ENCODE results near the gene ICAM4. TPM values are rescaled to one million over a fixed set of nuclear protein-coding genes. Genes with fewer than 3 reads are reported as not detected.
A peak's percentile ranks its signal among the peaks of the same experiment; 100 is the strongest.

ICAM4 gene
- total and polyA plus RNA-seq, 9 of the 15 experiments (the other 6 are each of a cell fraction or from before 2014, with no cell fraction given), result 14.1 to 86.1 (median 29.6) TPM

GRCh38 chr19:10270616-10271394 lies 15.9 kb upstream of the ICAM4 start, which contains the start of gene ICAM1 (continued):
- TF ChIP-seq E2F8 (IDR thresholded peaks at IDR 0.05; ENCODE audit: low read depth, partially characterized antibody) (peak; percentile 46), PTBP1 (IDR thresholded peaks at IDR 0.05; ENCODE audit: low read depth, low read length) (peak; percentile 90), KDM2B (CRISPR knock-in tag; IDR thresholded peaks at IDR 0.05) (peak; percentile 82; the same call in 1 of the 2 replicates), HMGN3 (IDR thresholded peaks at IDR 0.05; ENCODE audit: borderline replicate concordance, extremely low read depth, insufficient read length, low read depth, low read length) (peak; percentile 62), ZBTB33 (CRISPR knock-in tag; IDR thresholded peaks at IDR 0.05) (no peak), ZNF143 (CRISPR knock-in tag; IDR thresholded peaks at IDR 0.05) (no peak), BRD9 (IDR thresholded peaks at IDR 0.05; ENCODE audit: low read depth, partially characterized antibody) (peak; percentile 43), STAT5A (IDR thresholded peaks at IDR 0.05; ENCODE audit: borderline replicate concordance, low read length) (0 out of 2 replicates have a peak, but pooled peaks have one; percentile 17), FOXK2 (conservative IDR thresholded peaks at IDR 0.05 in 1 of 2, IDR thresholded peaks at IDR 0.05 in 1 of 2; ENCODE audit: low read depth in 2 of 2) (peak; percentile 30 to 36; a peak in 3 of 4 replicates), POLR2A (conservative IDR thresholded peaks at IDR 0.05) (peak; percentile 86), HMG20A (CRISPR knock-in tag; conservative IDR thresholded peaks at IDR 0.05) (no peak), RBM22 (IDR thresholded peaks at IDR 0.05; ENCODE audit: low read depth, low read length, poor library complexity, severe bottlenecking) (peak; percentile 55), ZC3H8 (IDR thresholded peaks at IDR 0.05) (no peak), TFAM (CRISPR knock-in tag; conservative IDR thresholded peaks at IDR 0.05) (no peak), NFRKB (IDR thresholded peaks at IDR 0.05; ENCODE audit: low read depth) (0 out of 2 replicates have a peak, but pooled peaks have one; percentile 14), E2F6 (IDR thresholded peaks at IDR 0.05; ENCODE audit: borderline replicate concordance in 1 of 2, extremely low read depth in 1 of 2, insufficient read depth in 1 of 2, insufficient read length in 1 of 2, low read depth in 1 of 2, low read length in 1 of 2, poor library complexity in 1 of 2, severe bottlenecking in 1 of 2) (peak; percentile 95 to 97)
- TF ChIP-seq, protein P1, sequence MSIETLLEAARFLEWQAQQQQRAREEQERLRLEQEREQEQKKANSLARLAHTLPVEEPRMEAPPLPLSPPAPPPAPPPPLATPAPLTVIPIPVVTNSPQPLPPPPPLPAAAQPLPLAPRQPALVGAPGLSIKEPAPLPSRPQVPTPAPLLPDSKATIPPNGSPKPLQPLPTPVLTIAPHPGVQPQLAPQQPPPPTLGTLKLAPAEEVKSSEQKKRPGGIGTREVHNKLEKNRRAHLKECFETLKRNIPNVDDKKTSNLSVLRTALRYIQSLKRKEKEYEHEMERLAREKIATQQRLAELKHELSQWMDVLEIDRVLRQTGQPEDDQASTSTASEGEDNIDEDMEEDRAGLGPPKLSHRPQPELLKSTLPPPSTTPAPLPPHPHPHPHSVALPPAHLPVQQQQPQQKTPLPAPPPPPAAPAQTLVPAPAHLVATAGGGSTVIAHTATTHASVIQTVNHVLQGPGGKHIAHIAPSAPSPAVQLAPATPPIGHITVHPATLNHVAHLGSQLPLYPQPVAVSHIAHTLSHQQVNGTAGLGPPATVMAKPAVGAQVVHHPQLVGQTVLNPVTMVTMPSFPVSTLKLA (conservative IDR thresholded peaks at IDR 0.05), result peak; percentile 83 to 85
- TF ChIP-seq, protein P2, sequence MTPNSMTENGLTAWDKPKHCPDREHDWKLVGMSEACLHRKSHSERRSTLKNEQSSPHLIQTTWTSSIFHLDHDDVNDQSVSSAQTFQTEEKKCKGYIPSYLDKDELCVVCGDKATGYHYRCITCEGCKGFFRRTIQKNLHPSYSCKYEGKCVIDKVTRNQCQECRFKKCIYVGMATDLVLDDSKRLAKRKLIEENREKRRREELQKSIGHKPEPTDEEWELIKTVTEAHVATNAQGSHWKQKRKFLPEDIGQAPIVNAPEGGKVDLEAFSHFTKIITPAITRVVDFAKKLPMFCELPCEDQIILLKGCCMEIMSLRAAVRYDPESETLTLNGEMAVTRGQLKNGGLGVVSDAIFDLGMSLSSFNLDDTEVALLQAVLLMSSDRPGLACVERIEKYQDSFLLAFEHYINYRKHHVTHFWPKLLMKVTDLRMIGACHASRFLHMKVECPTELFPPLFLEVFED (CRISPR knock-in tag; conservative IDR thresholded peaks at IDR 0.05), result no peak
